GM19467 (cell line): Measurements from ENCODE around the gene ATP6V0D1.

Experiments used
- ATAC-seq: cut with Tn5 transposase; IDR thresholded peaks from one replicate; pipeline ENCODE4 v1.9.1; 2021; ENCODE audit warnings: mild to moderate bottlenecking, moderate library complexity; ENCODE audit not compliant: unreplicated experiment

Gene ATP6V0D1

DNA sequence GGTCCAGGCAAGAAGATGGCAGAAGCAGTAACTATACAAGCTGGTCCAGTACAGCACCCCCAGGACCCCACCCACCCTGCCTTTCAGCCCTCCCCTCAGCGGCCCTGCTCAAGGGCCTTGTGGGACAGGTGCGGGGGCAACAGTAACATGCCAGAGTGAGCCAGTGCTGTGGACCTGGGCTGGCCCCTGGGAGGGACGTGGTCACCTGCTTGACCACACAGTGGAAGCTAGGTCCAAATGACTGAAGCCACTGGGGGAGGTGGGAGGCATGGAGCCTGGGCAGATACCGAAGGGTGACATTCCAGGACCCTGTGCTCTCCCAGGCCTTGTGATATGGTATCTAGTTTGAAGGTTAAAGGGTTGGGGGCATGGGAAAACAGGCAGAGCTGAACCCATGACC, 17.3 kb downstream of the ATP6V0D1 start:
- ATAC-seq: no peak

DNA sequence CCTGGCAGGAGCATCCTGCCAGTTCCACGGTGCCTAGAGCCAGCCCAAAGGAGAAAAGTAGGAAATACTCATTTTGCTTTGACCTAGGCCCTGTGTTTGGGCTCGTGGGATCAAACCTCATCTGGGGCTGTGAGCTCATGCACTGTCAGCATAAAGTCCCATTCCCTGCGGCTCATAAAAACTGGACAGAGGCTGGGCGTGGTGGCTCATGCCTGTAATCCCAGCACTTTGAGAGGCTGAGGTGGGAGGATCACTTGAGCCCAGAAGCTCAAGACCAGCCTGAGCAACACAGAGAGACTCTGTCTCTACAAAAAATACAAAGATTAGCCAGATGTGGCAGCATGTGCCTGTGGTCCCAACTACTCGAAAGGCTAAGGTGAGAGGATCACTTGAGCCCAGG, 17.9 kb downstream of the ATP6V0D1 start:
- ATAC-seq: no peak

DNA sequence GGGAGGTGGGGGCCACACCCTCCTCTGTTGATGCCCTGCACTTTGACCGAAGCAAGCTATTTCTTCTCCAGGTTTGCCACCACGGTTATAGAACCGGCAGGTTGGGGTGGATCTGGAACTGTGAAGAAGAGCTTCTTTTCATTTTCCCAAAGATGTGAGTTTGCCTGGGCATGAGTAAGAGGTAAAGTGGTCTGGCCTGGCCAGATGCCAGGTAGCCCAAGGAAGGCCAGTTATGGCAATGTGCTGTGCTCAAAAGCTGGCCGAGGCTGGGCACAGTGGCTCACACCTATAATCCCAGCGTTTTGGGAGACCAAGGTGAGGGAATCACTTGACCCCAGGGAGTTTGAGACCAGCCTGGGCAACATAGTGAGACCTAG, 18.7 kb downstream of the ATP6V0D1 start:
- ATAC-seq: no peak

DNA sequence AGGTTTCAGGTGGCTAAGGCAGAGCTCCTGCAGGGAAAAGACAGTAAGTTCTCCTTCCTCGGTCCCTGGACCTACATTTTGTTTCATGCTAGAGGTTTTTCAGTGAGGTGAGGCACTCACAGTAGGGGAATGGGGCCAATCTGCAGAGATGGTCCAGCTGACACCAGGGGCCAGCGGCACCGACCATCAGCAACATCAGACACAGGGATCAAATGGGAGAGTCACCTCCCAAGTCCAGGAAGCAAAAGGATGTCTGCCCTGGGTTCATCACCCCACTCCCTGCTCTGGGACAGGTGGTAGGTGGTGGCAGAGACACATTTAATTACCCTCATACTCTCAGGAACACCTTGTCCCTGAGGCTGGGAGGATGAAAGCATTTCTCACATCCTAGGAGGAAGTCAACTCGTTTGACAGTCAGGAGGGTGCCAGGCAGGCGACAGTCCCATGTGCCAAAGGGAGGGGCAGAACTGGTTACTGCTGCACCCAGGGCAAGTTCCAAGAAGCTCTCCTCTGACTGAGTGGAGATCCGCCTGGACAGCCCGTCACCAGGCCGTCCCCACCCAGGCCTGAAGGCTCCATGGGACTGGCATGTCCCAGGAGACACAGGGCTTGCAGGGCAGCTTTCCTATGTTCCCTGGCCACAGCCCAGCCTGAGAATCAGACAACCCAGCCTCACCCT, 19.2 kb downstream of the ATP6V0D1 start:
- ATAC-seq: no peak

DNA sequence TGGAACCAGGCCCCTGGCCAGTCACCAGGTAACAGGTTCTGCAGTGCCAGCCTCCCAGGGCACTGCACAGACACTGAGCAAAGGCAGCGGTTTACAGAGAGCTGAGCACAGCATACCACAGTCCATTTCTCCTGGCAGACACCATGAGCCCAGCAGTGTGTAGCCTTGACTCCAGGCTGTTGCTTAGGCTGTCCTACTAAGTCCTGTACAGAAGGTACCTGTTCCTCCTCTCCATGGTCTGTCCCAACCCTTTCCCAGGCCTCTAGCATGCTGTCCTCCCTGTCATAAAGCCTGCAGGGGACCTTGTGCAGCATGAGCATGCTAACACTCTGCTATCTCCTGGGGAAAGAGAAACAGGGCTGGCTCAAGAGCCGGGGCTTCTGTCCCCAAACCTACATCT, 20.0 kb downstream of the ATP6V0D1 start:
- ATAC-seq: no peak

DNA sequence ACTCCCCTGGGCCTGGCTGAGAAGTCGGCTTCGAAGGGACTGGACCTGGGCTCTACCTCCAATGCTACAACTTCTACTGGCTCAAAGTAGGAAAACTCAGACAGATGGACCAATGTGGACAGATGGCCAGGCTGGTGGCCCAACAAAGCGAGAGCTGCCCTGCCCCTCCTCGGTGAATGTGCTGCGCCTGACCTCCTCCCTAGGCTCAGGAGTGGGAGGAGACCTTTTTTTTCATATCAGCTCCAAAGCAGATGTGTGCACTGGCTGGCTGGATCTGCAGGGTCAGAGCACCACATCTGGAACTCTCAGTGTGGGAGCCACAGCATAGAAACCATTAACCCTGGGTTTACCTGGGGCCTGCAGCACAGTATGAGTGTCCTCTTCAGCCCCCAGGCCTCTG, 20.8 kb downstream of the ATP6V0D1 start:
- no peak for ATAC-seq

DNA sequence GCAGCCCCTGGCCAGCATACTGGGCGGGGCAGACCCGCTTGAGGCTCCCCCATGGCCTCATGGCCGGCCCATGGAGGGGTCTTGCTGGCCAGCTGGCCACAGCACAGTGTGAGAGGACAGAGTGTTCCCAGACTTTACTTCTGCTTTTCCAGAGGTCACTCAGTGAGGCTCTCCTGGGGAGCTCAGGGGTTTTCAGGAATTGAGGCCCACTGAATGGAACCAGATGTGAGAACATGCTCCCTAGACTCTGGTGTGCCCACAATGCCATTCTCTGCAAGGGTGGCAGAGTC, 21.2 kb downstream of the ATP6V0D1 start:
- ATAC-seq: no peak

DNA sequence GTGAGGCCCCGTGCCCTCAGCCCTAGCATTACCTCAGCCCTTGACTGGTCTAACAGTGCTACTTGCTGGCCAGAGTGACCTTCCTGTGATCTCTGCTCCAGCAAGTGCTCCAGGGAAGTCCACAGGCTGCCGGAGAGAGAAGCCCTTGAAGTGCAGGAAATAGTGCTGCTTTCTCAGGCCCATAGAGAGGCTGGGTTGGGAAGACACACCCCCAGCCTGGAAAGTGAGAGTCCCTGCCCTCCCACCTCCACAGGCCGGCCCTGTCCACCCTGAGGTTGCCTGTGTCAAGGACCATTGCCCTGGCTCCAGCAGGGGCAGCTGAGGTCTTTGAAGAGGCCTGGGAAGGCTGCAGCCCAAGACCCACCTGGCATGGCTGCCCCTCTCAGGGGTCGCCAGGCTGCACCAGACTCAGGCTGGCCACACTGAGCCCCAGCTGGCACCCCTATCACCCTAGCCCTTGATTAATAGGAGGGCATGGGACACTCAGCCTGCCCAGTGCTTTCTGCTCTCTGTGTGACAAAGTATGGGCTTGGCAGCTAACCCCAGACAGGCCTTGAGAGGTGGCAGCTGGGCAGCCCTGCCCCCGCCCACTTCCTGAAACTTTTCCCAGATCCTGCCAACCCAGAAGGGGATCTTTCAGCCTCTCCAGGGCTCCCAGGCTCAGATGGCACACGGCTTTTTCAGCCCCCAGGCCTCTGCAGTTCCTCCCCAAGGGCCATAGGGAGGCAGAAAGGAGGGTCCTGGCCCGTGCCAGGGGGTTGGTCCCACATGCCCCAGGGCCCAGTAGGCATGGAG, 21.7 kb downstream of the ATP6V0D1 start:
- ATAC-seq: no peak

DNA sequence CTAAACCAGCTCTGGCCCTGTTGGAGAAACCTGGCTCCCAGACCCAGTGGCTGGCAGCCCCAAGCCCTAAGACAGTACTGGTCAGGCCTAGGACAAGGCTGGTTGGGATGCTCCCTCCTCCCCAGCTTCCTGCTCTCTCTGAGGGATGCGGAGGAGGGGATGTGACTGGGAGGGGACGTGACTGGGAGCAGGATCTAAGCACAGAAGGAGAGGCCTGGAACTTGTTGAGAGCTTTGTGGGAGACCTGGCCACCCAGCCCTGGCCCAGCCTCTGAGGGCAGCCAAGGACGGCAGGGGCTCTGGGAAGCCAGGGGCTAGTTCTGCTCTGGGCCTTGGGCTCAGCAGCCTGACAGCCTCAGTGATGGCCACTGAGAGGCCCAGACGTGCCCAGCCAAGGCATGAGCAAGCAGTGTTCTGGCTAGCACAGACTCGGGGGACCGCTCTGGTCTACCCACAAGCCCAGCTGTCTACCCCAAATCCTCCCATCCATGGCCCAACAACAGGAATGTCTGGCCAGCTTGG, 22.8 kb downstream of the ATP6V0D1 start:
- ATAC-seq: no peak

DNA sequence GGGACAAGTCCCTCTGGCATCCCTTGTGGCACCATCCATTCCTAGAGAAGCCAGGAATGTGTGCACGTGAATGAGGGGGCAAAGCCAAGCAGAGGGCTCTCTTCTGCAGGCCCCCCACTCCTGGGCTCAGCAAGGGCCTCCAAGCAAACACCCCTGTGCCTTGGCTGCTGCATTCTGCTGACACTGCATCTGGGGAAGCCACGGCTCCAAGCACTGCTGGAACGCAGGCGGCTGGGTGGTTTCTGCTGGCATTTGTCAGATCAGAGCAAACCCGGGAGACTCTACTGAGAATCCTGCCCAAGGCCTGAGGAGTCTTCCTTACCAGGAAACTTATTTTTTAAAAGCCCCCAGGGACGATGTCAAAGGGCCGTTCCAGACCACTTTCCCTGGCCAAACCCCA, 23.3 kb downstream of the ATP6V0D1 start:
- ATAC-seq: no peak

DNA sequence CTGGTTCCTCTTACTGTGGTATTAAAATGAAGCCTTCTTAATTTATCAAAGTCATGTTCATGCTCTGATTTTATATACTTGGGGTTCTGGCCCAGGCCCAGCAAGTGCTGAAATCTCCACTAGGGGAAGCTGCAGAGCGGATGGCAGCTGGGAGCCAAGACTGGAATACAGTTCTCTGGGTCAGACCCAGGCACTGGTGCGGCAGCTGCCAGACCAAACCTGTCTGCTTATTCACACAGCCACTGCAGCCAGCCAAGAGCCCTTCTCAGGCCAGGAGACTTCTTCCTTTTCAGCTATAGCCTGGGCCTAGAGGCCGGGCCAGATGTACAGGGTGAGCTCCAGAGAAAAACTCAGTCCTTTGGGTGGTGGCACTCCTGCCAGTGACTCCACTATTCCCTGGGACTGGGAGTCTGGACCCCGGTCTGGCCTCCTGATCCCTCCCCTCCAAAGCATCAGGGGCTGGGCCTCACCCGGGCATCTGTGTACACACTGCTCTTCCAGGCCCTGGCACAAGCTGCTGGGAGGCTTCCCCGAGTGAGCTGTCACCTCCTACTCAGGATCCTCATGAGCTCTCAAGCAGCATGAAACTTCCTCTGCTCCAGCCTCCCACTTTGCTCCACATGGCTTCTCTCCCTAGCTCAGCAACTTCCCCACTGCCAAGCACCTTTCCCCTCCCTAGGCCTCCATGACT, 24.4 kb downstream of the ATP6V0D1 start:
- ATAC-seq: no peak

DNA sequence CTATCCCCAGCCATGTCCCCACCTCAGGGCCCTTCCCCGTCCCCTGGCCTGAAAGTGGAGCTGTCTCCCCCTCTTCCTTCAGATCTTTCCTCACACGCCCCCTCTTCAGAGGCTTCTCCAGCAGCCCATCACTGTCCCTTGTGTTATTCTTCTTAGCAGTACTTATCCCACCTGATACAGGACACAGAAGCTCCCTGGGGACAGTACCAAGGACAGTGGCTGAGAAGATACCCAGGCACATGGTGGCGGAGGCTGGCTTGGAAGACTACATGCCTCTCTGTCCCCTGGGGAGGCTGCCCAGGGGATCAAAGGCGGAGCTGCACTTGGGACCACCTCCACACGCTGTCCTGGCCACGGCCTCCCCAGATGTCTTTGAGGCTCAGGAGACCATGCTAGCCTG, 26.1 kb downstream of the ATP6V0D1 start:
- ATAC-seq: no peak

DNA sequence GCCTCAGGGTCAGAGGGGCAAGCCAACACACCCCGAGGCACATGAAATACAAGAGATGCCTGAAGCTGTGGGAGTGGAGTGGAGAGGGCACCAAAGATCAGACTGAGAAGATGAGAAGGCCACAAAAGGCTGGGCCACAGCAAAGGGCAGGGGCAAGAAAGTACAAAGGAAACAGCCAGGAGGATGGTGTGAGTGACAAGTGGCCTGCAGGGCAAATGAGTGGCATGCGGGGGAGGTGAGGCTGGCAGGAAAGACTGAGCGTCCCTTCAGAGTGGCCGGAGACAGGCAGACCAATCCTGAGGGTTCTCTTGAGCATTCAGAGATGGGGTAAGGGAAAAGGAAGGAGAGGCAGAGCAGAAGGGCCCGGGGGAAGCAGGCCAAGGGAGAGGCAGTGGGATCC, 26.9 kb downstream of the ATP6V0D1 start:
- ATAC-seq: no peak

DNA sequence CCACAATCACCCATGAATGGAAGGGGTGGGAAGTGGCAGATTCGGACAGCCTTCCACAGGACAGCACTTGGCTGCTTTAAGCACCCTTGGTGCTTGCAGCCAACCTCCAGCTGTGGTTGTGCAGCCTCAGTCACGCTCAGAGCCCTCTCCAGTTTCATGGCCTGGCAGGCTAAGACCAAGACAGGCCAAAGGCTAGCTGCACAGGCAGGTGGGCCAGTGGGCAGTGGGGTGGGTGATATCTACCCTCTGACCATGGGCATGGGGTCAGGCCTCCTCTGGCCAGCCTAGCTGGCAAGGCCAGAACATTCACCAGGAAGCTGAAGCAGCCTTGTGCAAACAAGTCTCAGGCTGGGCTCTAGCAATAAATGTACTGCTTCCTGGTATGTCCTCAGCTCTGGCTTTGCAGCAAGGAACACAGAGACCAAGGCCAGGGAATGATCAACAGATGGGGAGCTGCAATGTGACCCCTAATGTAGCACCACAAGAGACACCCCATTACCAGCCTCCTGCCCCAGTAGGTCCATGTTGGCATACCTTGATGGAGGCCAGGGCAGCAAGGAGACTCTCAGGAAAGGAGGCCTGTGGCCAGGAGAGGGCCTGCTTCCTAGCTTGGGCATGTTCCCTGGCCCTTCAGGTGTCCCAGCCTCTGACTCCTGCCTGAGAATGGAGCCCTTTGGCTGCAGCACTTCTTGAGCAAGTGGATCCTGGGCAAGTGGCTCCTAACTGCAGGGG, 29.1 kb downstream of the ATP6V0D1 start:
- no peak for ATAC-seq

DNA sequence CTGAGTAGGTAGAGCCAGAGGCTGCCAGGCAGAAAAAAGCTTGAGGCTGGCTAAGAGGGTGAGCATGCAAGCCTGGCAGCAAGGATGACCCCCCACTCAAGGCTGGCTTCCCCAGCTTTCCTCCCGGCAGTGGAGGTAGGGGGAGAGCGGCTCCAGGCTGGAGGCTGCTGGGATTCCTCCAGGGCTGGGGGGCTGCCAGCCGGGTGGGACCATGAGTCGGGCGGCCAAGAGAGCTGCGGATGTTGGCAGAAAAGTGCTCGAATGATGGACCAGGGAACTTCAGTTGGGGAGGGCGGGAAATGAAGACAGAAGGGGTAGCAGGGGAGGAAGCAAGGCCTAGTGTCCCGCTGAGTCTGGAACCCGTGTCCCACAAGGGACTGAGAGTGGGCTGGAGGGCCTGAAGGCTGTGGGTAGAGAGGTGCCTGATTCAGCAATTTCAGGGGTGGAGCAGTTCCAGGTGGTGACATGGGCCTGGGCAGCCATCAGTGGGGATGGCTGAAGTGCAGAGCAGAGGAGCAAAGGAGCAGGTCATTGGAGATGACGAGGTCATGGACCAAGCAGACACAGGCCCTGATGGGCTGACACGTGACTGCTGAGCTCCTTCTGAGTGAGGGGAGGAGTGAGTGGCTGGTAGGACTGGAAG, 29.8 kb downstream of the ATP6V0D1 start:
- no peak for ATAC-seq

DNA sequence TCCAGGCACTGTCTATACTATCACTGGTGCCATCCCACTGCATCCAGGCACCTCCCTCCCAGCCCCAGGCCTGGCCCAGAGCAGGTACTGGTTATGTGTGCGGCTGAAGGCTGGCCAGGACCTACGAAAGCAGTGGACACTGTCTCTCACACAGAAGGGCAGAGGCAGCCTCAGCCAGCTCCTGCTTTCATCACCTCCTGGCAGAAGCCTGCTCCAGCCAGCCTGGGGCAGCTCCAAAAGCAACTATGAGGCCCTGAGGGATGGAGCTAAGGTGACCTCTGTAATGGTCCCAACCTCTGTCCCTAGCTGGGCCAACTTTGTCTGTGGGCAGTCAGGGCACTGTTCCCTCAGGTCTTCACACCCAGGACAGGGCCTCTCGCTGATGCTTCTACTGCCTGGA, 31.2 kb downstream of the ATP6V0D1 start:
- ATAC-seq: no peak

DNA sequence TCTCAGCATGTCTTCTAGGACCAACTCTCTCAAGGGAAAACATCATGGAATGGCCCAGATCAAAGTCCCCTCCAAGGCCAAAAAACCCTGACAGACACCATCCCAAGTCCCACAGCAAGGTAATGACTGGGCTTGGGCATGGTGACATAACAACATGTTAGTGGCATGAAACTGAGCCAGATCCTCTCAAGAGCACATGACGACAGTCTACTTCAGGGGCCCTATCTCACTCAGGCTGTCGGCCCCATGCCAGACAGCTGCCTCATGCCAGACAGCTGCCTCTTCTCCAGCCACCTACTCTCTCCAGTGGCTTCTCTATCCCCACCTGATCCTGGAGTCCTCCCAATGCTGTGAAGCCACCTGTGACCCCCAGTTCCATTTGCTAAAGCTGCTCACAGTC, 31.6 kb downstream of the ATP6V0D1 start:
- ATAC-seq: no peak

DNA sequence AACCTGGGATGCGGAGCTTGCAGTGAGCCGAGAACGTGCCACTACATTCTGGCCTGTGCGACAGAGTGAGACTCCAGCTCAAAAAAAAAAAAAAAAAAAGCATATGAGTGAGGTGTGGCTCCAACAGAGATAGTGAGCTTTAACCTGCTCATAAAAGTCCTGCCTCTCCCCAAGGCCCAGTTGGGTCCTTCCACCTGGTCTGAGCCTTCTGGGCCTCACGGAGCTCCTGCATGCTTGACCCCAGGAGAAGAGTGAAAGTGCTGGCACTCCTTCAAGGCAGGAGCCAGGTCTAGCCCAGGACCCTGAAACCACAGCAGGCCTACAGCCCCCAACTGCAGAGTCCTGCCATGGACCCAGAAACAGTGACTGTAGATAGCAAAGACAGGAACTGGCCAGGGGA, 32.4 kb downstream of the ATP6V0D1 start:
- ATAC-seq: no peak

DNA sequence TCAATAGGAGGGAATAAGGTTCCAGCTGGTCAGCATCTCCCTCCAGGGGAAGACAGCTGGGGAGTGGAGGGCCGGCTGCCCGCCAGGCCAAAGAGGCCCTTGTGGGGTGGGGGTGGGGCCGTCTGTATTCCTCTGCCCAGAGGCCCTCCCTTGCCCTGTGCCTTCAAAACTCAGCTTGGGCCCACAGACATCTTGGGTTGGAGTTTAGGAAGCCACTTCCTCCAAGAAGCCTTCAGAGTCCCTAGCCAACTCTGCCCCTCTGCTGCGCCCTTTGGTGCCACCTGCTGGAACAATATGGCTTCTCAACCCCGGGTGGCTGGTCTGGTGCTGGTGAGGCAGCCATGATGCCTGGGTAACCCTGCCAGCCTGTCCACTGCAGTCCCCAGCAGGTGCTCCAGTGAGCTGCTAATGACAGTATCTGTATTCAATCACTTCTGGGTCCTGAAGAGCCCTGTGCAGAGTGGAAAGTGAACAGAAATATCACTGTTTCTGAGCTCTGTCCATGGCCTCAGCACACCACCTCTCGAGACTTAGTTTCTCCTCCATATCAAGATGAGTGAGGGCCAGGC, 33.4 kb downstream of the ATP6V0D1 start:
- no peak for ATAC-seq

DNA sequence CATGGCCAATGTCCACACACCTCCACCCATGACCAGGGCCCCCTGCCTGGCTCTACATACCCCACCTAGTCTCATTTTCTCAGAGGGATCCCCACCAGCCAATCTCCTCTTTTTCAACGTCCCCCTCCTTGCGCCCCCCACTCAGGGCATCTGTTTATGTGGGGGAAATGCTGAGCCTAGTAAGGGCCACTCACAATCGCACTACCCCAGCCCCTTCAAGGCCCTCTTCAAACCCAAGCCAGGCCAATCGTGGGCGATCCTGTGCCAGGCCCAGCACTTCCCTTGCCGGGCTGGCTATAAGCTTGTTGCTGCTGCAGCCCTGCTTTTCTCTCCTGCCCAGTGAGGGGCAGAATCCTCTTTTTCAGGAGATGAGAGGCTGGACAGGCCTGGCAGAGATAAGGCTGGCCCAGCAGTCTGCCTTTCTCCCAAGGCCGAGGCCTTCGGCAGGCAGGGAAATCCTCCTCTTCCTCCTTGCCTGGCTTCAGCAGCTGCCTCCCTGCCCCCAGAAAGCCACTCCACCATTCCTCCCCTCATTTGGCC, 33.9 kb downstream of the ATP6V0D1 start:
- ATAC-seq: no peak
